Adrenal gland (tissue), 5 donors: ENCODE measurements around the gene TMEM121.

Source experiments
- CTCF ChIP-seq, 6 experiments: fragments of 450-650 bp in 4 of 6; fragments of 200-600 bp in 2 of 6; sonication (generic) in 1 of 6; IDR thresholded peaks; 1 replicate in 5 of 6; 2 replicates in 1 of 6; pipeline versions ENCODE4 v1.5.1 to v1.8.0; 2016 to 2021; ENCODE audit warnings: antibody characterized with exemption in 6 of 6, mild to moderate bottlenecking in 2 of 6, moderate library complexity in 1 of 6
- POLR2A ChIP-seq, 2 donors: fragments of 450-650 bp; IDR thresholded peaks; one replicate each; pipeline ENCODE4 v1.6.1; 2017; ENCODE audit warnings: antibody characterized with exemption in 2 of 2, mild to moderate bottlenecking in 2 of 2, moderate library complexity in 1 of 2
- donor health status: DM: no; HTN: no; CAD: no.

GRCh38 chr14:105568859-105569766, 42.7 kb downstream of the TMEM121 start:
- no peak for TF ChIP-seq CTCF (IDR thresholded peaks at IDR 0.05)
- TF ChIP-seq POLR2A (IDR thresholded peaks at IDR 0.05): no peak
